ENCODE measurements around the gene ROBO2. TPM values are rescaled to one million over a fixed set of nuclear protein-coding genes. Genes with fewer than 3 reads are reported as not detected.

ROBO2 gene
- total RNA-seq, 1 donor from 2014 or later: 0.35 TPM

- DNase-seq (ENCODE audit: extremely low read depth, low read depth, low spot score): no peak
These were observed 583.6 kb downstream of the ROBO2 start for GRCh38 chr3:77623500-77623899.

- DNase-seq (ENCODE audit: extremely low read depth, low read depth, low spot score): no peak
These were observed 586.3 kb downstream of the ROBO2 start for GRCh38 chr3:77626157-77626556.

- no peak for DNase-seq (ENCODE audit: extremely low read depth, low read depth, low spot score)
These were observed 608.3 kb downstream of the ROBO2 start for GRCh38 chr3:77648214-77648613.

GRCh38 chr3:77648664-77649063, 608.8 kb downstream of the ROBO2 start:
- DNase-seq (ENCODE audit: extremely low read depth, low read depth, low spot score): no peak

GRCh38 chr3:77652624-77653023, 612.7 kb downstream of the ROBO2 start:
- DNase-seq (ENCODE audit: extremely low read depth, low read depth, low spot score): no peak

- no peak for DNase-seq (ENCODE audit: extremely low read depth, low read depth, low spot score)
These were observed 615.5 kb downstream of the ROBO2 start for GRCh38 chr3:77655396-77655795.

- no peak for DNase-seq (ENCODE audit: extremely low read depth, low read depth, low spot score)
These were observed 620.8 kb downstream of the ROBO2 start for GRCh38 chr3:77660718-77661117.

- peak; percentile 63 for DNase-seq (ENCODE audit: extremely low read depth, low read depth, low spot score)
These were observed 628.0 kb downstream of the ROBO2 start for GRCh38 chr3:77667901-77668300.

GRCh38 chr3:77668376-77668775, 628.5 kb downstream of the ROBO2 start:
- DNase-seq (ENCODE audit: extremely low read depth, low read depth, low spot score): peak; percentile 5

- no peak for DNase-seq (ENCODE audit: extremely low read depth, low read depth, low spot score)
These were observed 632.1 kb downstream of the ROBO2 start for GRCh38 chr3:77672016-77672415.

GRCh38 chr3:77682162-77682561, 642.3 kb downstream of the ROBO2 start:
- no peak for DNase-seq (ENCODE audit: extremely low read depth, low read depth, low spot score)

- DNase-seq (ENCODE audit: extremely low read depth, low read depth, low spot score): no peak
These were observed 644.2 kb downstream of the ROBO2 start for GRCh38 chr3:77684115-77684514.

GRCh38 chr3:77685713-77686112, 645.8 kb downstream of the ROBO2 start:
- DNase-seq (ENCODE audit: extremely low read depth, low read depth, low spot score): no peak

GRCh38 chr3:77686560-77686959, 646.7 kb downstream of the ROBO2 start:
- DNase-seq (ENCODE audit: extremely low read depth, low read depth, low spot score): no peak

- no peak for DNase-seq (ENCODE audit: extremely low read depth, low read depth, low spot score)
These were observed 647.6 kb downstream of the ROBO2 start for GRCh38 chr3:77687545-77687944.

GRCh38 chr3:77690284-77690845, 650.5 kb downstream of the ROBO2 start:
- DNase-seq (ENCODE audit: extremely low read depth, low read depth, low spot score): no peak

GRCh38 chr3:77693147-77693546, 653.2 kb downstream of the ROBO2 start:
- DNase-seq (ENCODE audit: extremely low read depth, low read depth, low spot score): no peak

- DNase-seq (ENCODE audit: extremely low read depth, low read depth, low spot score): no peak
These were observed 659.3 kb downstream of the ROBO2 start for GRCh38 chr3:77699125-77699691.

All from glomerular endothelial cell (primary cell).